ENCODE results near the gene CYFIP2.

GRCh38 chr5:157336423-157336744 lies 70.5 kb downstream of the CYFIP2 start:
- TF ChIP-seq FOXK2 (IDR thresholded peaks at IDR 0.05) (no peak), L3MBTL2 (conservative IDR thresholded peaks at IDR 0.05) (no peak)

Measured in HEK293T (cell line).